Mesothelial cell of epicardium (in vitro differentiated cells): ENCODE data around the gene FCRL6. TPM values are rescaled to one million over a fixed set of nuclear protein-coding genes. Genes with fewer than 3 reads are reported as not detected.

ENCODE experiments used
- DNase-seq, 2 experiments: peaks; one replicate each; pipeline ENCODE4 v3.0.0; 2021; ENCODE audit warnings: low spot score in 2 of 2; ENCODE audit not compliant: unreplicated experiment in 2 of 2
- H3K27ac Mint-ChIP-seq: 2 replicates; pipeline ENCODE4 v1.8.0; 2021; ENCODE audit warnings: mixed read lengths
- H3K27me3 Mint-ChIP-seq: 2 replicates; pipeline ENCODE4 v1.8.0; 2021; ENCODE audit warnings: low read depth, mixed read lengths
- H3K36me3 Mint-ChIP-seq: 2 replicates; pipeline ENCODE4 v1.8.0; 2021; ENCODE audit warnings: mixed read lengths
- H3K4me1 Mint-ChIP-seq: 2 replicates; pipeline ENCODE4 v1.8.0; 2021; ENCODE audit warnings: mixed read lengths
- H3K4me3 Mint-ChIP-seq: 2 replicates; pipeline ENCODE4 v1.8.0; 2021; ENCODE audit warnings: mild to moderate bottlenecking, moderate library complexity, mixed read lengths
- H3K9me3 Mint-ChIP-seq: 2 replicates; pipeline ENCODE4 v1.8.0; 2021; ENCODE audit warnings: mixed read lengths
- total RNA-seq: library from RNA; stranded (reverse); gene quantifications from 3 replicates; pipeline ENCODE4 v1.2.1, GENCODE V29; 2021
- TF ChIP-seq, protein P1 (sequence below): fragments of 200-600 bp; sonication (generic); IDR thresholded peaks from one replicate; pipeline ENCODE4 v1.5.0; 2021; ENCODE audit warnings: antibody characterized with exemption; ENCODE audit not compliant: unreplicated experiment

Gene FCRL6
- total RNA-seq, 1 donor from 2014 or later, result 0.60 TPM

GRCh38 chr1:159864262-159864661, 62.1 kb downstream of the FCRL6 start:
- DNase-seq, result no peak
- Mint-ChIP-seq H3K4me1 (peaks cover 16% of the 10 kb centered on the region), H3K36me3 (no peaks in the 10 kb centered on the region), H3K9me3 (no peaks in the 10 kb centered on the region), H3K27ac (no peak overlapping the region), H3K27me3 (peaks cover 11% of the 10 kb centered on the region), H3K4me3 (no peak overlapping the region)
- TF ChIP-seq, protein P1, sequence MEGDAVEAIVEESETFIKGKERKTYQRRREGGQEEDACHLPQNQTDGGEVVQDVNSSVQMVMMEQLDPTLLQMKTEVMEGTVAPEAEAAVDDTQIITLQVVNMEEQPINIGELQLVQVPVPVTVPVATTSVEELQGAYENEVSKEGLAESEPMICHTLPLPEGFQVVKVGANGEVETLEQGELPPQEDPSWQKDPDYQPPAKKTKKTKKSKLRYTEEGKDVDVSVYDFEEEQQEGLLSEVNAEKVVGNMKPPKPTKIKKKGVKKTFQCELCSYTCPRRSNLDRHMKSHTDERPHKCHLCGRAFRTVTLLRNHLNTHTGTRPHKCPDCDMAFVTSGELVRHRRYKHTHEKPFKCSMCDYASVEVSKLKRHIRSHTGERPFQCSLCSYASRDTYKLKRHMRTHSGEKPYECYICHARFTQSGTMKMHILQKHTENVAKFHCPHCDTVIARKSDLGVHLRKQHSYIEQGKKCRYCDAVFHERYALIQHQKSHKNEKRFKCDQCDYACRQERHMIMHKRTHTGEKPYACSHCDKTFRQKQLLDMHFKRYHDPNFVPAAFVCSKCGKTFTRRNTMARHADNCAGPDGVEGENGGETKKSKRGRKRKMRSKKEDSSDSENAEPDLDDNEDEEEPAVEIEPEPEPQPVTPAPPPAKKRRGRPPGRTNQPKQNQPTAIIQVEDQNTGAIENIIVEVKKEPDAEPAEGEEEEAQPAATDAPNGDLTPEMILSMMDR, result no peak

Other genes with a start within 250 kb of the FCRL6 start
- not detected in 3 replicates for gene APCS, start 214.5 kb upstream of the FCRL6 start, total RNA-seq
- not detected in 3 replicates for gene CRP, start 87.8 kb upstream of the FCRL6 start, total RNA-seq
- 40.1 to 42.1 TPM (median 41.3 TPM) in 3 replicates for gene DUSP23, start 21.4 kb upstream of the FCRL6 start, total RNA-seq
- not detected in 3 replicates for gene SLAMF8, start 24.5 kb downstream of the FCRL6 start, total RNA-seq
- gene VSIG8, start 60.3 kb downstream of the FCRL6 start, total RNA-seq, result not detected in 3 replicates
- 0.18 to 0.20 TPM (median 0.20 TPM) in 3 replicates for gene CFAP45, start 97.8 kb downstream of the FCRL6 start, total RNA-seq
- gene TAGLN2, start 123.1 kb downstream of the FCRL6 start, total RNA-seq, result 41.6 to 46.2 TPM (median 44.6 TPM) in 3 replicates
- 75.8 to 77.5 TPM (median 76.9 TPM) in 3 replicates for gene IGSF9, start 143.3 kb downstream of the FCRL6 start, total RNA-seq
- not detected in 3 replicates for gene SLAMF9, start 151.9 kb downstream of the FCRL6 start, total RNA-seq
- gene PIGM, start 229.6 kb downstream of the FCRL6 start, total RNA-seq, result 17.0 to 17.9 TPM (median 17.3 TPM) in 3 replicates